Stimulated activated CD4-positive, alpha-beta T cell treated with anti-CD3 and anti-CD28 coated beads, Interleukin-4, amount 100 ng/mL, for 1 hour (primary cell): ENCODE results near the gene CMIP.

Experiments used
- DNase-seq: peaks from one replicate; pipeline ENCODE4 v3.0.0-alpha.2; 2020

The CMIP gene

DNA sequence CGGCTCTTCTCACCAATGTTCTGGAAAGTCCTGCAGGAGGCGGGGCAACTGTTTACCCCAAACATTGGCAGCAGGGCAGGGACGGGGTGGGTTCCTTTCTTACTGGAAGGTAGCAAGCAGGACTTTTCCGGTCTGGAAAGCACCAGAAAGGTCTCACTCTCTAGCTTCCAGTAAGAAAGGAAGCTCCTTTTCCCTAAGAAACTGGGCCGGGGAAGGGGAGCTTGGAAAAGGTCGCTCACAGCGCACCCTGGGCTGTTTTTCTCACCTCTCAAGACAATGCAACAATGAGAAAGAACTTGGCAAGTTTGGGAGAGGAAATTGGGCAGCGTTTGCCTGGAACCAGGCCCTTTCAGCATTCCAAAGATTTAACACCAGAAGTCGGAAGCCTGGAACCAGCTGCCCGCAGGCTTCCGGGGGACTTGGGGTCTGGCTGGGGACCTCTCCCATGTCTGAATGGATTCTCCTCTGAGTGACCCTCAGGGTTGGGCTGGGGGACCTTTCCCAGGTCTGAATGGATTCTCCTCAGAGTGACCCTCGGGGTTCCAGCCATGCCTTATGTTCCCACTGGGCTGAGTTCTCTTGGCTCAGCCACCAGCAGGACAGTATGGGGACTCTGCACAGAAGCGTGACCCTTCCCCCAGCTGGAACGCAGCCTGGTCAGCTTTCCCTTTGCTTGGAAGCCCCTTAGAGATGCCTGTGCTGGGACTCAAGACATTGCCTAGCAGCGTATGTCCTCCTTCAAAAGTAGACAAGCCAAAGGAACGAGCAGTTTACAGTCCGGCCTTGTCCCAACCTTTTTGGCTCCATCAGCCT, 167.9 kb downstream of the CMIP start:
- no peak for DNase-seq

DNA sequence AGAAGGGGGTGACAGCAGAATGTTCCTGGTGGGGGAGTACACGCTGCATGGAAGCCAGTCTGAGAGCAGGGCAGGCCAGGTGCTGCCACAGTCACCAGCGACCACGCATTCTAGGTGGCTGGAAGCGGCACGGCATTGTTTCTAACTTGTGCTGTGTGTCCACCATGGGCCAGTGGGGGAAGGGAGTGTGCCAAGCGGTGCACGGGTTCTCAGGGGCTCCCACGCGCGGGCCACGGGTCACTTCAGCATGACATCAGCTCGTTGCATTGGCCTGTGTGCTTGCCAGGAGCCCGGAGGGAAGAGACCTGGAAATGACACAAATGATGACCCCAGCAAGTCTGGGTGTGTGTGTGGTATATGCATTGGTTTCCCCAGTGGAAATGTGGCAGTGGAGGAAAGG, 169.6 kb downstream of the CMIP start:
- DNase-seq: no peak

GRCh38 chr16:81614654-81615359, 170.2 kb downstream of the CMIP start:
- DNase-seq: no peak

DNA sequence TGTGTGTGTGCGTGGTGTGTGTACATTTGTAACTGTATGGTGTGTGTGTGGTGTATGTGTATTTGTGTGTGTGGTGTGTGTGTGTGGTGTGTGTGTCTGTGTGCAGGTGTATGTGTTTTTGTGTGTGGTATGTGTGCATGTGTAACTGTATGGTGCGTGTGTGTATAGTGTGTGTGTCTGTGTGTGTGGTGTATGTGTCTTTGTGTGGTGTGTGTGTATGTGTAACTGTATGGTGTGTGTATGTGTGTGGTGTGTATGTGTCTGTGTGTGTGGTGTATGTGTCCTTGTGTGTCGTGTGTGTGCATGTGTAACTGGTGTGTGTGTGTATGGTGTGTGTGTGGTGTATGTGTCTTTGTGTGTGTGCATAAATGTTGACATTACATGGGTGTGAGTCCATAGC, 170.8 kb downstream of the CMIP start:
- DNase-seq: no peak

GRCh38 chr16:81615833-81616232, 171.2 kb downstream of the CMIP start:
- no peak for DNase-seq

DNA sequence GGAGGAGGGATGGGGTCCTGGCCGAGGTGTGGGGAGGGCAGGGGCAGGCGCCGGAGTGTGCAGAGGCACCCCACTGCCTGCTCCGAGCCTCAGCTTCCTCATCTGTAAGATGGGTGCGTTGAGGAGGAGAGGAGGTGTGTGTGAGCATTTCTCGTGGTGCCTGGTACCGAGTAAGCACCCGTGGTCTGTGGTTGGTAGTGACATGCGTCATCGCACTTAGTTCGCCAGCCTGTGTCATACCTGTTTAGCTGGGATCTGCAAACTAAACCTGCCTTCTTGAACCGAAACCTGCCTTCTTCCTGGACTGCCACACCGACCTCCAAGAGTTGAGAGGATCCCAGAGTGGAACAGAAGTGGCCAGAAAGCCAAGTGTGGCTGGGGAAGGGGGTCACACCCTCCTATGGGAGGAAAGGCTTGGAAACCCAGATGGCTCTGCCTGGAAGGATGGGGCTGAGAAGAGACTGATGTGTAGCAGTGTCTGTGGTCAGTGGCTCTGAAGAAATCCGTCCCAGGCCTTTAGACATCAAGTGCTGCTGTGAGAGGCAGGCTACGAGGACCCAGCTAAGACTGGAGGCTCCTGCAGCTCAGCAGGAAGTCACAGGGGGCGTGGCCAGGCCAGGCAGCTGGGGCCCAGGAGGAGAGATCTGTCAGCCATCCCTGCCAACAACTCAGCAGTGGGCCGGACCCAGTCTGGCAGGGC, 171.9 kb downstream of the CMIP start:
- DNase-seq: peak; percentile 57

DNA sequence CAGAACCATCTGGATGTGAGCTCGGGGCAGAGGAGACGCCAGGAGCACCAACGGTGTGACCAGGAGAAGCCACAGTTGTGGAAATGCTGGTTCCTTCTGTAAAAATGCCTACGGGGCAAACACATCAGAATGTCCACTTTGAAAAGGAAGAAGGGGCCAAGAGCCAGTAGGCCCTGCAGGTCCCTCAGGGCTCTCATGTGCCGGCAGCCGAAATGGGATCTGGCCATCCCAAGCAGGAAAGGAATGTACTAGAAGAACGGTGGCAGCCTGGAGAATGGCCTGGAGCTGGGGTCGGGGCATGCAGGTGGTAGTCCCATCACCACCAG, 172.4 kb downstream of the CMIP start:
- no peak for DNase-seq

- DNase-seq: no peak
These were observed 173.6 kb downstream of the CMIP start for GRCh38 chr16:81618187-81618586.

DNA sequence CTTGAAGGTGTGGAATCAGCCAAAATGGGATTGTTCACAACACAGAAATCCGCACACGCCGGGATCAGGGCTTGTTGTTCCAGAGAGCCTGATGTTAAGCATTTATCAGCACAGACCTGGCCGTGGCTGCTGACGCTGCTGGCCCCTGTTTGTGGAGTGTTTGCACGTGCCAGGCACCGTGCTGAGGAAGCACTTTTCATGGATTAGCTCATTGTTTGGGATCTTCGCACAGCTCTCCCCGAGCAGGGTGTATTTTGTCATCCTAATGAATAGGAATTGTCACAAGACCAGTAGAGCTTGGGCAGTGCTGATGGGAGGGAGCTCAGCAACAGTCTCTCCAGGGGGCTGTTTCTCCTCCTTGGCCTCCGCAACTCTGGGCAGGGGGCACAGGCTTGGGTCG, 174.1 kb downstream of the CMIP start:
- DNase-seq: no peak

DNA sequence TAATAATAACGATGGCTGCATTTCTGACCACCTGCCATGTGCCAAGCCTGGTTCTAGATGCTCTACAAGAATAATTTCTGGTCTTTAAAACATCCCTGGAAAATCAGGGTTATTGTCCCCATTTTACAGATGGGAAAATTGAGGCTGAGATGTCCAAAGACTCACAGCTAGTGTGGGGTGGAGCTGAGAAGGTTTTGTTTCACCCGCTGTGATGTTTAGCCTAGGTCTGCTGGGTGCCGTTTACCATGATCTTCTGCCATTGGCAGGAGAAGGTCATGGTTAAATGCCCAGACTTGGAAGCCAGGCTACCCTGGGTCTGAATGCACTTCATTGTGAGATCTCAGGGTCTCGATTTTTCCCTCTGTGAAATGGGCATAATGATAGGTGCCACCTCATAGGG, 175.4 kb downstream of the CMIP start:
- DNase-seq: no peak

DNA sequence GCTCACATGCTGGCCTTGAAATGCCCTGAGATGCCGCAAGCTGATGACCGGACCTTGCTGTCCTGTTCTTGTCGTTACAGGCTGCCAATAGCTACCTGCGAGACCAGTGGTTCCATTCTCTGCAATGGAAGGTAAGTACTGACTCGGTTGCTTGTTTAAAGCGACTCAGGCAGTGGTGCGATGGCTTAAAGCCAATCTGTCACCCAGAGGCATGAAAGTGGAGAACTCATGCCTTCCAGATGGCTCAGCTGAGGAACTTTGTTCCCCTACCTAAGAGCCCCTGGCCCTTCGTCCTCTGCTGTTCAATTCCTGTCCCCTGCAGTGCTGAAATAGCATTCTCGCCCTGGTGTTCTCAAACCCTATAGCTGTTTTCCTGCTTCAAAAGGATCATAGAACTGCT, 176.2 kb downstream of the CMIP start:
- DNase-seq: no peak

GRCh38 chr16:81621496-81621895, 176.9 kb downstream of the CMIP start:
- DNase-seq: no peak

DNA sequence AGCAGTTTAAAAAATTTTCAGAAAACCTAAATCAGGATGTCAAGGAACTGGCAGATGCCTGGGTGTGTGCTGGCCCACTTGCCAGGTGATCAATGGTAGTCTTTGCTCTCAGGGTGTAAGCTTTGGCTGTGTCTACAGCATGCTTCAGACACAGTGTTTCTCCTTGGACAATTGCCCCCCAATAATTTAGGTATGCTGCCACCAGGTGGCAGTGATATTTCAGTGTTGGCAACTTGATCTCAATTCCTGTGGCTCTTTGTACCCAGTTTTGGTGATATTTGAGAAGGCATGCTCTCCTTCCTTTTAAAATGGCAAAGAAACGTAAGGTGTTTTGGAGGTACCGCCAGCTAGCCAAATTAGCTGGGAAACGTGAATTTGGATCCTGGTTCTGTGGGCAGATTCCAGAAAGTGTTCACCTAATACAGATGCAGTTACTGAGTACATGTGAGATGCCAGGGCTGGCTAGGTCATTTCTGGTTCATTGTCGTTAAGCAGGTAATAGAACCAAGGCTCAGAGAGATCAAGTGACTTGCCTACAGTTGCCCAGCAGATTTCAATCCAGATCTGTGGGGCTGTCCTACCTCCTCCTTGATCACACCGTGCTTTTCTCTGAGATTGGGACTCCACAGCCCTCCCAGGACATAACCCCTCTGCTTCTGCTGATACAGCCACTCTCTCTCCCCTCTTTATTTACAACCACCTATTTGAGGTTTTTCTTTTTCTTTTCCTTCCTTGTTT, 178.9 kb downstream of the CMIP start:
- DNase-seq: peak; percentile 47

- no peak for DNase-seq
These were observed 179.8 kb downstream of the CMIP start for GRCh38 chr16:81624403-81624759.

GRCh38 chr16:81624760-81625543, 180.3 kb downstream of the CMIP start:
- no peak for DNase-seq

DNA sequence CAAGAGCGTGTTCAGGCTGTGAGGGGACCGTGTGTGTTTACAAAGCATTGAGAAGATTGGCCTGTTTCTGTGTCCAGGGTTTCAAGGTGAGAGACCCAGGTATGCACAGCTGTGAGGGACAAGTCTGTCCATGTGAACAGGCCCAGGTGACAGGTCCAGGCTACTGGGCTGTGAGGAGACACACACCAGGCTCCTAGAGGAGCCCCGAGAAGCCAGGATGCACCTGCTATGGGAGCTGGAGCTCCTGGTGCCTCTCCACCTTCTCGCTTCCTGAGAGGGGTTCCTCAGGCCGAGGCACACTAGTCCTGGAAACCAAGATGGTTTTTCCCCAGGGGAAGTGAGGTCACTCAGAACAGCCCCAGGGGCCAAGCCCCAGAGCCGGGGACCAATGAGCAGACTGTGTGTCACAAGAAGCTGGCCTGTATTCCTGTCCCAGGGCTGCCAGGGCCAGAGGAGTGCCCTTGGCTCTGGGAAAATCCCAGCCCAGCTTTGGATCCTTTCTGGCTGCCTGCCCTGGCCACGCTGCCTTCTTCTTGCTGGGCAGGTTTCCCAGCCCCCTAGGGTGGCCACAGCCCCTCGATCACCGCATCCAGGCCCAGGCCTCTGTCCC, 181.0 kb downstream of the CMIP start:
- no peak for DNase-seq

DNA sequence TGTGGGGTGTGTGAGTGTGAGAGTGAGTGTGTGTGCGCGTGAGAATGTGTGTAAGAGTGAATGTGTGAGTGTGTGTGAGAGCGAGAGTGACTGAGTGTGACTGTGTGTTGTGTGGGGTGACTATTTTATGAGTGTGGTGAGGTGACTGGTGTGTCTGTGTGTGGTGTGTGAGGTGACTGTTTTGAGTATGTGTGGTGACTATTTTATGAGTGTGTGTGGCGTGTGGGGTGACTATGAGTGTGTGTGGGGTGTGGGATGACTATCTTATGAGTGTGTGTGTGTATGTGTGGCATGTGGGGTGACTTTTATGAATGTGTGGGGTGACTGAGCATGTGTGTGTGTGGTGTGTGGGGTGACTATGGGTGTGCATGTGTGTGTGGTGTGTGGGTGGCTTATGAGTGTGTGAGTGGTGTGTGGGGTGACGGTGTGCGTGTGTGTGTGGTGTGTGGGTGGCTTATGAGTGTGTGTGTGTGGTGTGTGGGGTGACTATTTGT, 181.6 kb downstream of the CMIP start:
- DNase-seq: no peak

GRCh38 chr16:81627024-81627423, 182.4 kb downstream of the CMIP start:
- DNase-seq: no peak

GRCh38 chr16:81627729-81628244, 183.2 kb downstream of the CMIP start:
- DNase-seq: no peak

GRCh38 chr16:81629034-81629802, 184.6 kb downstream of the CMIP start:
- DNase-seq: no peak
